Upper lobe of left lung (tissue), 4 donors: Measurements from ENCODE around the gene S100A3.
A peak's percentile ranks its signal among the peaks of the same experiment; 100 is the strongest.

Experiments used
- POLR2A ChIP-seq, 4 donors: fragments of 450-650 bp; IDR thresholded peaks; one replicate each; pipeline ENCODE4 v1.5.1; 2016 to 2017; ENCODE audit warnings: antibody characterized with exemption in 4 of 4, mild to moderate bottlenecking in 2 of 4
- POLR2AphosphoS5 ChIP-seq, 2 donors: sonication (generic); formaldehyde crosslinking; IDR thresholded peaks; one replicate each; pipeline ENCODE4 v1.5.1; 2017; ENCODE audit warnings: antibody characterized with exemption in 2 of 2
- TF ChIP-seq, protein P1 (sequence below), 6 experiments: fragments of 450-650 bp in 4 of 6; fragments of 200-600 bp in 2 of 6; sonication (generic) in 2 of 6; IDR thresholded peaks; one replicate each; pipeline ENCODE4 v1.5.1; 2016 to 2019; ENCODE audit warnings: antibody characterized with exemption in 6 of 6

GRCh38 chr1:153536012-153536670 lies 12.9 kb downstream of the S100A3 start:
- TF ChIP-seq POLR2A (IDR thresholded peaks at IDR 0.05) (peak in 3 of 4 donors; percentile 51 to 94 (median 53)), POLR2AphosphoS5 (IDR thresholded peaks at IDR 0.05) (peak; percentile 83 to 95)
- TF ChIP-seq, protein P1, sequence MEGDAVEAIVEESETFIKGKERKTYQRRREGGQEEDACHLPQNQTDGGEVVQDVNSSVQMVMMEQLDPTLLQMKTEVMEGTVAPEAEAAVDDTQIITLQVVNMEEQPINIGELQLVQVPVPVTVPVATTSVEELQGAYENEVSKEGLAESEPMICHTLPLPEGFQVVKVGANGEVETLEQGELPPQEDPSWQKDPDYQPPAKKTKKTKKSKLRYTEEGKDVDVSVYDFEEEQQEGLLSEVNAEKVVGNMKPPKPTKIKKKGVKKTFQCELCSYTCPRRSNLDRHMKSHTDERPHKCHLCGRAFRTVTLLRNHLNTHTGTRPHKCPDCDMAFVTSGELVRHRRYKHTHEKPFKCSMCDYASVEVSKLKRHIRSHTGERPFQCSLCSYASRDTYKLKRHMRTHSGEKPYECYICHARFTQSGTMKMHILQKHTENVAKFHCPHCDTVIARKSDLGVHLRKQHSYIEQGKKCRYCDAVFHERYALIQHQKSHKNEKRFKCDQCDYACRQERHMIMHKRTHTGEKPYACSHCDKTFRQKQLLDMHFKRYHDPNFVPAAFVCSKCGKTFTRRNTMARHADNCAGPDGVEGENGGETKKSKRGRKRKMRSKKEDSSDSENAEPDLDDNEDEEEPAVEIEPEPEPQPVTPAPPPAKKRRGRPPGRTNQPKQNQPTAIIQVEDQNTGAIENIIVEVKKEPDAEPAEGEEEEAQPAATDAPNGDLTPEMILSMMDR (IDR thresholded peaks at IDR 0.05): peak in 1 of 6 experiments; percentile 8
